CD14-positive monocyte (primary cell): Measurements from ENCODE around the gene DNAH14. TPM values are rescaled to one million over a fixed set of nuclear protein-coding genes. Genes with fewer than 3 reads are reported as not detected.
"Not testable (repeated sequence)": the region's sequence is repeated elsewhere in the genome, so short reads cannot be mapped to it uniquely, and the experiment has no call there.

Source experiments
- DNase-seq, 3 donors: peaks; one replicate each; pipeline ENCODE4 v3.0.0-alpha.2; 2011 to 2022
- H2AFZ ChIP-seq: 2 replicates; pipeline ENCODE4 v1.6.0; 2012; ENCODE audit warnings: mild to moderate bottlenecking, low read depth, low read length, inconsistent platforms; ENCODE audit not compliant: insufficient read depth, poor library complexity, severe bottlenecking
- H3K27ac ChIP-seq, 2 donors: 1 replicate in 1 of 2; 2 replicates in 1 of 2; pipeline ENCODE4 v1.5.1; 2012 to 2013; ENCODE audit warnings: low read length in 2 of 2, control low read depth in 1 of 2, inconsistent platforms in 1 of 2, low read depth in 1 of 2, mild to moderate bottlenecking in 1 of 2
- H3K27me3 ChIP-seq, 2 donors: one replicate each; pipeline versions ENCODE4 v1.6.0 to v1.6.1; 2011 to 2013; ENCODE audit warnings: low read length in 2 of 2; ENCODE audit not compliant: control insufficient read depth in 2 of 2, insufficient read depth in 2 of 2
- H3K36me3 ChIP-seq, 2 donors: replicated peaks in 1 of 2; 1 replicate in 1 of 2; 2 replicates in 1 of 2; pipeline versions ENCODE4 v1.5.1 to v1.6.1; 2012 to 2013; ENCODE audit warnings: low read length in 2 of 2, control low read depth in 1 of 2, inconsistent platforms in 1 of 2, mild to moderate bottlenecking in 1 of 2; ENCODE audit not compliant: insufficient read depth in 2 of 2, control insufficient read depth in 1 of 2
- H3K4me1 ChIP-seq, 2 donors: 1 replicate in 1 of 2; 2 replicates in 1 of 2; pipeline versions ENCODE4 v1.5.1 to v1.6.1; 2012 to 2013; ENCODE audit warnings: low read length in 2 of 2, control low read depth in 1 of 2, inconsistent platforms in 1 of 2, mild to moderate bottlenecking in 1 of 2, moderate library complexity in 1 of 2; ENCODE audit not compliant: insufficient read depth in 2 of 2, control insufficient read depth in 1 of 2
- H3K4me2 ChIP-seq: replicated peaks from 2 replicates; pipeline ENCODE3; 2012; ENCODE audit warnings: low read length, moderate library complexity, mild to moderate bottlenecking; ENCODE audit not compliant: poor library complexity, severe bottlenecking; ENCODE audit errors: extremely low read depth
- H3K4me3 ChIP-seq, 3 experiments: fragments of 200-600 bp in 1 of 3; sonication (generic) in 1 of 3; replicated peaks in 1 of 3; 1 replicate in 2 of 3; 2 replicates in 1 of 3; pipeline ENCODE4 v1.5.1; 2011 to 2013; ENCODE audit warnings: low read length in 3 of 3, mild to moderate bottlenecking in 3 of 3, control low read depth in 2 of 3, low read depth in 2 of 3, inconsistent platforms in 1 of 3, moderate library complexity in 1 of 3
- H3K79me2 ChIP-seq: 2 replicates; pipeline ENCODE4 v1.6.0; 2012; ENCODE audit warnings: mild to moderate bottlenecking, control low read depth, inconsistent platforms, low read length, moderate library complexity; ENCODE audit not compliant: insufficient read depth
- H3K9ac ChIP-seq: 2 replicates; pipeline ENCODE4 v1.6.0; 2017; ENCODE audit warnings: low read length, mild to moderate bottlenecking; ENCODE audit not compliant: insufficient read depth, poor library complexity, severe bottlenecking
- H3K9me3 ChIP-seq, 2 donors: replicated peaks in 1 of 2; 1 replicate in 1 of 2; 2 replicates in 1 of 2; pipeline versions ENCODE4 v1.5.1 to v1.6.1; 2012 to 2013; ENCODE audit warnings: low read length in 2 of 2, control low read depth in 1 of 2; ENCODE audit not compliant: control insufficient read depth in 1 of 2, insufficient read depth in 1 of 2
- H4K20me1 ChIP-seq: 2 replicates; pipeline ENCODE4 v1.6.0; 2012; ENCODE audit warnings: mild to moderate bottlenecking, low read length, control low read depth, moderate library complexity; ENCODE audit not compliant: insufficient read depth
- H3K27ac Mint-ChIP-seq, 7 donors: one replicate each; pipeline ENCODE4 v1.8.0; 2020; ENCODE audit warnings: mild to moderate bottlenecking in 7 of 7, mixed read lengths in 7 of 7, moderate library complexity in 6 of 7, inconsistent platforms in 2 of 7
- H3K27me3 Mint-ChIP-seq, 3 donors: one replicate each; pipeline ENCODE4 v1.8.0; 2021 to 2022; ENCODE audit warnings: low read depth in 3 of 3, mild to moderate bottlenecking in 3 of 3, mixed read lengths in 3 of 3, moderate library complexity in 3 of 3, inconsistent platforms in 1 of 3
- H3K36me3 Mint-ChIP-seq, 2 donors: one replicate each; pipeline ENCODE4 v1.8.0; 2020; ENCODE audit warnings: mixed read lengths in 2 of 2, inconsistent platforms in 1 of 2, mild to moderate bottlenecking in 1 of 2
- H3K4me1 Mint-ChIP-seq: one replicate; pipeline ENCODE4 v1.8.0; 2020; ENCODE audit warnings: mild to moderate bottlenecking, mixed read lengths
- H3K4me3 Mint-ChIP-seq, 2 donors: one replicate each; pipeline ENCODE4 v1.8.0; 2020; ENCODE audit warnings: mild to moderate bottlenecking in 2 of 2, mixed read lengths in 2 of 2, moderate library complexity in 1 of 2
- H3K9me3 Mint-ChIP-seq, 7 donors: one replicate each; pipeline ENCODE4 v1.8.0; 2020 to 2022; ENCODE audit warnings: mixed read lengths in 7 of 7, mild to moderate bottlenecking in 6 of 7, moderate library complexity in 6 of 7, inconsistent platforms in 2 of 7
- CTCF ChIP-seq: fragments of 200-600 bp; IDR thresholded peaks from one replicate; pipeline ENCODE4 v1.8.0; 2022; ENCODE audit warnings: antibody characterized with exemption, mild to moderate bottlenecking
- WGBS: methylation state at CpG from one replicate; pipeline ENCODE4 v1.1.5; 2013; ENCODE audit warnings: missing lambda C conversion rate; ENCODE audit not compliant: insufficient coverage; 5-methylcytosine and 5-hydroxymethylcytosine counted together
- intact Hi-C, 2 donors: fragments of 100-400 bp; cut with micrococcal nuclease; formaldehyde crosslinking; loops; one replicate each; pipeline versions ENCODE4 v1.15.0 to v1.15.1; 2023
- polyA plus RNA-seq, 3 donors: library from polyadenylated mRNA; depleted of rRNA in 1 of 3; unstranded in 2 of 3; stranded (reverse) in 1 of 3; fragments of 300-500 nt in 2 of 3; fragments of >200 nt in 1 of 3; fragmentation: Illumina TruSeq in 2 of 3; gene quantifications; 1 replicate in 2 of 3; 2 replicates in 1 of 3; pipeline ENCODE4 v1.2.3, GENCODE V29; 2012 to 2021

DNAH14 gene
- polyA plus RNA-seq, 3 donors, result 0.83 TPM; not detected in 2

GRCh38 chr1:224998185-224998584 lies 68.7 kb downstream of the DNAH14 start:
- H3K79me2 ChIP-seq, result no peaks in the 10 kb centered on the region
- intact Hi-C loops, result no loop called here
- H3K9me3 Mint-ChIP-seq, result peaks cover 10 to 25% (median 16%) of the 10 kb centered on the region in 7 donors
- no CpG with 5 or more reads among the region's 2 CpGs for WGBS
- H3K4me3 Mint-ChIP-seq, result no peak overlapping the region
- H3K4me1 Mint-ChIP-seq, result no peaks in the 10 kb centered on the region
- H2AFZ ChIP-seq, result no peak overlapping the region
- no peak overlapping the region for H3K4me3 ChIP-seq
- no peak overlapping the region for H3K9ac ChIP-seq
- no peak for TF ChIP-seq CTCF
- peaks cover 0 to 2% (median 1%) of the 10 kb centered on the region in 3 donors for H3K27me3 Mint-ChIP-seq
- no peak overlapping the region for H3K27ac ChIP-seq
- no peaks in the 10 kb centered on the region for H3K4me1 ChIP-seq
- no peaks in the 10 kb centered on the region for H4K20me1 ChIP-seq
- H3K27ac Mint-ChIP-seq, result no peak overlapping the region
- DNase-seq, result no peak
- H3K36me3 ChIP-seq, result no peaks in the 10 kb centered on the region
- no peak overlapping the region for H3K4me2 ChIP-seq
- peaks cover 12 to 15% of the 10 kb centered on the region in 2 donors for H3K9me3 ChIP-seq
- H3K27me3 ChIP-seq, result no peaks in the 10 kb centered on the region
- peaks cover 0 to 2% of the 10 kb centered on the region in 2 donors for H3K36me3 Mint-ChIP-seq

GRCh38 chr1:225004396-225004795 lies 74.9 kb downstream of the DNAH14 start:
- TF ChIP-seq CTCF, result no peak
- 94% methylated on average over 1 of the region's 1 CpG for WGBS
- DNase-seq, result no peak

GRCh38 chr1:225006352-225006751 lies 76.9 kb downstream of the DNAH14 start:
- H3K27ac ChIP-seq, H2AFZ ChIP-seq, H3K4me3 ChIP-seq, H3K27ac Mint-ChIP-seq, H3K4me2 ChIP-seq, H3K27me3 ChIP-seq, H3K27me3 Mint-ChIP-seq, H3K9me3 ChIP-seq, H4K20me1 ChIP-seq, H3K9ac ChIP-seq, H3K79me2 ChIP-seq, H3K4me1 Mint-ChIP-seq, H3K4me3 Mint-ChIP-seq, intact Hi-C loops, H3K36me3 Mint-ChIP-seq, H3K4me1 ChIP-seq, H3K36me3 ChIP-seq, DNase-seq: not testable (repeated sequence)
- 93% methylated on average over 3 of the region's 5 CpGs for WGBS
- H3K9me3 Mint-ChIP-seq, result peaks cover 3 to 26% (median 18%) of the 10 kb centered on the region in 7 donors

More at GRCh38 chr1:225004396-225004795, 74.9 kb downstream of the DNAH14 start:
- no peaks in the 10 kb centered on the region for H3K27me3 ChIP-seq
- intact Hi-C loops, result no loop called here
- no peaks in the 10 kb centered on the region for H4K20me1 ChIP-seq
- Mint-ChIP-seq H3K27ac (no peak overlapping the region), H3K36me3 (peaks cover 0 to 2% of the 10 kb centered on the region in 2 donors), H3K9me3 (peaks cover 9 to 22% (median 19%) of the 10 kb centered on the region in 7 donors), H3K4me1 (no peaks in the 10 kb centered on the region), H3K27me3 (no peaks in the 10 kb centered on the region), H3K4me3 (no peak overlapping the region)
- H3K4me1 ChIP-seq, result no peaks in the 10 kb centered on the region
- H3K79me2 ChIP-seq, result no peaks in the 10 kb centered on the region
- no peak overlapping the region for H3K4me2 ChIP-seq
- no peak overlapping the region for H3K4me3 ChIP-seq
- no peak overlapping the region for H3K27ac ChIP-seq
- H3K36me3 ChIP-seq, result no peaks in the 10 kb centered on the region
- H3K9me3 ChIP-seq, result peaks cover 7 to 9% of the 10 kb centered on the region in 2 donors
- H2AFZ ChIP-seq, result no peak overlapping the region
- no peak overlapping the region for H3K9ac ChIP-seq
